ENCODE measurements around the gene TRIM67. TPM values are rescaled to one million over a fixed set of nuclear protein-coding genes. Genes with fewer than 3 reads are reported as not detected.

The TRIM67 gene
- total and polyA plus RNA-seq, 2 of the 4 experiments (the other 2 are of a cell fraction), result not detected

- Histone ChIP-seq H4K91ac (ENCODE audit: insufficient read depth, low read depth, low read length) (no peak overlapping the region), H2BK15ac (ENCODE audit: low read depth, low read length) (no peak overlapping the region), H2BK5ac (ENCODE audit: low read depth, low read length, poor library complexity, severe bottlenecking) (no peak overlapping the region), H2BK20ac (ENCODE audit: low read depth, low read length) (no peak overlapping the region), H3K56ac (ENCODE audit: extremely low read depth, insufficient read depth, low read length) (no peak overlapping the region), H3K36me3 (ENCODE audit: control insufficient read depth, insufficient read depth, low read length) (peaks cover 34% of the 10 kb centered on the region), H3K23ac (ENCODE audit: low read depth, low read length) (no peak overlapping the region), H3K9ac (ENCODE audit: low read depth, low read length) (no peak overlapping the region), H3K4ac (ENCODE audit: low read depth, low read length) (no peak overlapping the region), H3K18ac (ENCODE audit: low read depth, low read length) (no peak overlapping the region), H2AFZ (replicated peaks; ENCODE audit: low read length, poor library complexity) (no peak overlapping the region), H2AK5ac (ENCODE audit: low read depth, low read length) (no peak overlapping the region), H3K27me3 (ENCODE audit: control insufficient read depth, insufficient read depth, low read length) (no peaks in the 10 kb centered on the region), H3K9me3 (ENCODE audit: control insufficient read depth, insufficient read depth, low read length) (peaks cover 2% of the 10 kb centered on the region), H3K4me2 (ENCODE audit: low read depth, low read length) (no peak overlapping the region), H3K4me1 (ENCODE audit: control insufficient read depth, insufficient read depth, low read length) (no peaks in the 10 kb centered on the region), H2BK120ac (ENCODE audit: low read depth, low read length) (no peak overlapping the region), H4K20me1 (ENCODE audit: insufficient read depth, low read length) (no peaks in the 10 kb centered on the region), H3K9me1 (ENCODE audit: insufficient read depth, low read length) (no peaks in the 10 kb centered on the region), H3K27ac (ENCODE audit: insufficient read depth, low read length) (no peak overlapping the region), H3K4me3 (ENCODE audit: insufficient read depth, low read depth, low read length) (no peak overlapping the region), H3K14ac (replicated peaks; ENCODE audit: low read depth, low read length) (no peak overlapping the region), H2AK9ac (replicated peaks; ENCODE audit: low read depth, low read length, poor library complexity) (no peak overlapping the region), H3K79me1 (ENCODE audit: low read depth in 1 of 2, low read length in 2 of 2) (no peaks in the 10 kb centered on the region; a peak in 1 of 4 replicates), H4K5ac (ENCODE audit: low read depth, low read length) (no peak overlapping the region), H4K8ac (ENCODE audit: low read depth in 2 of 2, low read length in 2 of 2) (no peak overlapping the region)
- no TSS peak for BruUV-seq (replicated peaks)
- CTCF ChIA-PET, result no interaction called here
- dilution Hi-C loops (cut with HindIII; ENCODE audit: low sequenced_read_pairs, unreplicated experiment), result no loop called here
- ATAC-seq (ENCODE audit: low read depth) (no peak), DNase-seq (no peak)
- intact Hi-C loops (cut with micrococcal nuclease), result no loop called here
- TF ChIP-seq RAD21 (IDR thresholded peaks at IDR 0.05; ENCODE audit: low read length), result no peak
- TF ChIP-seq POLR2A (IDR thresholded peaks at IDR 0.05; ENCODE audit: low read depth, low read length), result no peak
- TF ChIP-seq SMC3 (IDR thresholded peaks at IDR 0.05; ENCODE audit: low read depth, low read length), result no peak
- no peak for TF ChIP-seq MAZ (IDR thresholded peaks at IDR 0.05; ENCODE audit: borderline replicate concordance, low read depth, low read length)
- no peak for TF ChIP-seq CTCF (conservative IDR thresholded peaks at IDR 0.05; ENCODE audit: low read depth, low read length)
- TF ChIP-seq NFE2L2 (IDR thresholded peaks at IDR 0.05; ENCODE audit: low read depth, low read length), result no peak
- TF ChIP-seq FOS (IDR thresholded peaks at IDR 0.05; ENCODE audit: low read depth, low read length), result no peak
- no peak for TF ChIP-seq RFX5 (IDR thresholded peaks at IDR 0.05; ENCODE audit: low read depth, low read length)
- no peak for TF ChIP-seq CHD1 (IDR thresholded peaks at IDR 0.05; ENCODE audit: low read depth, low read length)
- no peak for TF ChIP-seq CEBPB (IDR thresholded peaks at IDR 0.05; ENCODE audit: low read depth, low read length)
- no peak for TF ChIP-seq USF2 (IDR thresholded peaks at IDR 0.05; ENCODE audit: low read depth, low read length)
- TF ChIP-seq MXI1 (IDR thresholded peaks at IDR 0.05; ENCODE audit: borderline replicate concordance, low read depth, low read length), result no peak
- POLR2A ChIA-PET (ENCODE audit: unreplicated experiment), result no interaction called here
- WGBS, 2 experiments (ENCODE audit: extremely low coverage in 2 of 2, insufficient read length in 1 of 2), result no CpG with 5 or more reads among the region's 1 CpG
- in situ Hi-C loops (cut with MboI; ENCODE audit: low sequenced_read_pairs), result no loop called here
Observed at GRCh38 chr1:231264642-231265041, 102.8 kb downstream of the TRIM67 start.

Measured in IMR-90 (cell line).